Superior temporal gyrus (tissue), 1 donor: ENCODE data around the gene LRP1.
A peak's percentile ranks its signal among the peaks of the same experiment; 100 is the strongest.

ENCODE experiments used
- DNase-seq: peaks from one replicate; pipeline ENCODE4 v3.0.0-alpha.2; 2016; ENCODE audit errors: extremely low spot score

The LRP1 gene

DNA sequence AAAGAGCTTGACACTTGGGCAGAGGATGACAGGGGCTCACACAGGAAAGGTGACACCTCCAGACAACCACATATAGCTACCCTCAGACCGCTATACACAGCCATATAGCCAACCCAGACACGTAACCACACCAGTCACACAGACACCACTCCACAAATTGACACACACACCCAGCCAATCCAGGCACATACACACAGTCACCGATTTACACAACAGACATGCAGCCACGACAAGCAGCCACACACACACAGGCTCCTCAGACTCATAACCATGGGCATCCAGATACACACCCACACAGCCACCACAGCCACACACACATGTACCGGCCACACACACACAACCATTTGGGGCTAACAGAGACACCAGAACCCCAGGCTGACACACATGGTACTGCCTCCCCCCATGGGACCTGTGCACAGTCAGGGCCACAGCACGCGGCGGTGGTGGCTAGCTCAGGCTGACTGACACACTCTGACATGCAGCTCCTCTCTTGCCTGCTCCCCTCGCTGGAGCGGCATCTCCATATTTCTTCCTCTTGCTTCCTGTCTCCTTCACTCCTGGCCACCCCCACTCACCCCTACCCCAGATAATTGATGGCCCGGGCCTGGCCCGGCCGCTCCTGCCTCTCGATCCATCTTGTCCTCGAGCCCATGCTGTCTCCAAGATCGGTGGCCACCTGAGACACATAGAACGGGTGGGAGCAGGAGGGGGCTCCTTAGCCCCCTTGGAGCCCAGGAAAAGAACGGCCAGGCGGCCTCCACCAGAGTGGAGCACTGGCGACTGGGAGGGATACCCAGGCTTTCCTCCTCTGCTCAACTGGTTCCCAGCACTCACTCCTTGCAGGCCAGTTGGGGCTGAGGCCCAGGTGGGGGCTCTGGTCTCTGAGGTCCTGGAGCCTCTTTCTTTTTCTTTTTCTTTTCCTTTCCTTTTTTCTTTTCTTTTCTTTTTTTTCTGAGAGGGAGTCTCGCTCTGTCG is 95.2 kb downstream of the LRP1 start:
- no peak for DNase-seq

GRCh38 chr12:57224278-57224972 is 96.1 kb downstream of the LRP1 start:
- DNase-seq, result no peak

DNA sequence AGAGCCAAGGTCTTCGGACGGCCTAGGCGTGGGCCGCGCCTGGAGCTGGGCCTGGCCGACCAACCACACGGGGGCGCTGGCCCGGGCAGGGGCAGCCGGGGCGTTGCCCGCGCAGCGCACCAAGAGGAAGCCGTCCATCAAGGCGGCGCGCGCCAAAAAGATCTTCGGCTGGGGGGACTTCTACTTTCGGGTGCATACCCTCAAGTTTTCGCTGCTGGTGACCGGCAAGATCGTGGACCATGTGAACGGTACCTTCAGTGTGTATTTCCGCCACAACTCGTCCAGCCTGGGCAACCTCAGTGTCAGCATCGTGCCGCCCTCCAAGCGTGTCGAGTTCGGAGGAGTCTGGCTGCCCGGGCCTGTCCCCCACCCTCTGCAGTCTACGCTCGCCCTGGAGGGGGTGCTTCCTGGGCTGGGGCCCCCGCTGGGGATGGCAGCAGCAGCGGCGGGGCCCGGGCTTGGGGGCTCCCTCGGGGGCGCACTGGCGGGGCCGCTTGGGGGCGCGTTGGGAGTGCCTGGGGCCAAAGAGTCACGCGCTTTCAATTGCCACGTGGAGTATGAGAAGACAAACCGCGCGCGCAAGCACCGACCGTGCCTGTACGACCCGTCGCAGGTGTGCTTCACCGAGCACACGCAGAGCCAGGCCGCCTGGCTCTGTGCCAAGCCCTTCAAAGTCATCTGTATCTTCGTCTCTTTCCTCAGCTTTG is 96.8 kb downstream of the LRP1 start:
- no peak for DNase-seq

GRCh38 chr12:57225680-57226210 is 97.5 kb downstream of the LRP1 start:
- DNase-seq, result no peak

DNA sequence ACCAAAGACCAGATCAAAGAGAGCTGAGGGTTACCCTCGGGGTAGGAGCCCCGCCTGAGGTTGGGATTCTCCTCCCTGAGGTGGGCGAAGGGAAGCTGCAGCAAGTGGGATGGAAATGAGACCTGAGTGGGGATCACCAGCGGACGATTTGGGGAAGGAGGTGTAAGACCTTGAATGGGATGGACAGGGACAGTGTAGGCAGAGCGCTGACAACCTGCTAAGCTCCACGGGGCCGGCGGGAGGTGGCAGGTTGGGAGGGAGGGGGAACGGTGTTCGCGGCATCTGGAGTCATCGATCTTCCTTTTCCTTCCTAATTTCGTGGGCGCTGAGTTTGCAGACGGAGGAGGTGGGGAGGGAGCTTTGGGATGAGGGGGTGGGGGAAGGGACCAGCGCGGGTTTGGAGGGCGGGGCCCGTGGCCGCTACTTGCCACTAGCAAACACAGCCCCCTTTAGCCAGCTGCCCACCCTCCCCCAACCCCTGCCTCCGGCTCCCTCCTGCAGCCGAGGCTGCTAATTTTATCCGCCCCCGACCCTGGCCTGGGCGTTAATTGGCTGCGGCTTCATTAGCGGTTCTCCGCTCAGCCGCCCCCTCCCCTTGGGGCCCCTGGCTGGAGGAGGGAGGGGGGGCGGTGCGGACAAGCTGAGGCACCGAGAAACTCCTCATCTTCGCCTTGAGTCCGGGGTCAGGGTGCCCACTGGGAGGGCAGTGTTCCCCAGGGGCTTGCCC is 98.5 kb downstream of the LRP1 start:
- no peak for DNase-seq

DNA sequence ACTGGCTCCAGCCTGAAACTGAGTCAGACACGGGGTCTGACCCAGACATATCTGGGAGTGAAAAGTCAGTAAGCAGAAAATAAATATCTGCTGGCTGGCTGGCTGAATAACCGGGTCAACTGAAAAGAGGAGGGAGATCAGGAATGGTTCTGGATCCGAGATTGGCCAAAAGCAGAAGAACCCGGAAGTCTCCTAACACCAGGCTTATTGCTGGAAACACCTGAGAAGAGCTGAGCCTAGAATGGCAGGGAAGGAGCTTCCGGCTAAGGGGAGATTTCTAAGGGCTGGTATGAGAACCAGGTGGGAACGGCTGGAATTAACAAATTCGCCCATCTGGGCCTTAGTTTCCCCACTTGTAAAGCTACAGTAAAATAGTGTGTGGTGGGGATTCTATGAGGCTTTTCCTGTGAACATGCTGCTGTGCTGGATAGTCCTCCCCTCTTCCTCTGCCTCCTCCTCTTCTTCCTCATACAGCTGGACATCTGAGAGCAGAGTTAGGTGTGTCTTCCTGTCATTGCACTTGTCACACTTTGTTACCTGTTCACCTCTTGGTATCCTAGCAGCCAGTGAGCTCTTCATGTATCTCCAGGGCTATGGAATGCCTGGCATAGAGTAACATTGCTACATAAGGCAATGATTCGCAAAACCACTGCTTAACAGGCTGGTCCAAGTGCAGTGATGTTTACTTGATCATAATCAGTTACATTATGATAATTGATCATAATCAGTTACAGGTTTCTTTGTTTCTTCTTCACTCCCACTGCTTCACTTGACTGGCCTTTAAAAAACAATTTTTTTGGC is 99.2 kb downstream of the LRP1 start:
- no peak for DNase-seq

DNA sequence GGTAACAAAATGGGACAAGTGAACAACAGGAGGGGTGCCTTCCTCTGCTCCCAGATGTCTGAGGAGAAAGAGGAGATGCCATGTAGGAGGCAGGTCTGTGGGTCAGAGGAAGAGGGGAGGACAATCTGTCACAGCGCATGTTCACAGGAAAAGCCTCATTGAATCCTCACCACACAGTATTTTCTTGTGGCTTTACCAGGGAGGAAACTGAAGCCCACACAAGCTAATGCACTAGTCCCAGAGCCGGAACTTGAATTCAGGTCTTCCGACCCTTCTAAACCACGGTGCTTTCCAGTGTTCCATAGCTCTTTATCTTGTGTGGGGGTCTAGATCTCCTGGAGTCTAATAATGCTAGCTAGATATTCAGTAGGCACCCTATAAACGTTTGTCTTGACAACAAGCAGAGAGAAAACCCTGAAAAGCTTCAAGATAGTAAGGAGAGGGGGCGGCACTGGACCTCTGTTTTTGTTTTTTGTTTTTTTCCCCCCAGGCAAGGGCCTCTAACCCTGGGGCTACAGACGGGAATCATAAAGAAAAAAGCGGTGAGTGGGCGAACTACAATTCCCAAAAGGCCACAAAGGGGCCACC is 100.9 kb downstream of the LRP1 start:
- DNase-seq, result no peak

DNA sequence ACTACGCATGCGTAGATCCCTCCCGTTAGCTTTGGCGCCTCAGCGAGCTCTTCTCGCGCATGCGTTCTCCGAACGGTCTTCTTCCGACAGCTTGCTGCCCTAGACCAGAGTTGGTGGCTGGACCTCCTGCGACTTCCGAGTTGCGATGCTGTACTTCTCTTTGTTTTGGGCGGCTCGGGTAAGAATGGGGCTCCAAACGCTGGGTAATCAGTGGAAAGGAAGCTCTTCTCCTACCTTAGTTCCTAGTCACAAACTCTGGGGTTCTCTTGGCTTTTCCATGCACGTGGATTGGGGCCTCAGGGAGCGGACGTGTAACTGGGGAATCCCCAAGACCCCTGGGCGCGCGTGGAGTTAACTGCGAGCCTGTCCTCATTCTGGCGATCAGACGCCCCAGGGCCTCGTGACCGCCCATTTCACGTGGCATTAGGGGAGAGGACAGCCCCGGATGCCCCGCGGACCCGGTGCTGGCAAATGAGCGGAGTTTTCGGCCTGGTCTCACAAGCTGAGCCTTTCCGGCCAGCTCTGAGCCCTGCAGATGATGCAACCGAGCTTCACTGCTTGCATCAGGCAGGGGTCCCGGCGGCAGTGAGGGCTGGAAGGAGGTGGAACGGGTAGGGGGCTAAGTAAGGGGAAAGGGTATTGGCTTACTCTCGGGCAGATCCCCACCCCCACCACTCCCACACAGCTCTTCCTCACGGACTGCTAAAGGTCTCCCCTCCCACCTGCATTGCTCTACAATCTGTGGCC is 101.5 kb downstream of the LRP1 start, which contains the start of gene SHMT2:
SHMT2 (plus strand) TSS at position 78 of the 747 bp plus-strand sequence; CDS start at position 146, 68 bp downstream.
- DNase-seq, result peak; percentile 99

GRCh38 chr12:57230381-57231155 is 102.3 kb downstream of the LRP1 start:
- DNase-seq, result no peak

- no peak for DNase-seq
These were observed 103.2 kb downstream of the LRP1 start for GRCh38 chr12:57231276-57232021.

DNA sequence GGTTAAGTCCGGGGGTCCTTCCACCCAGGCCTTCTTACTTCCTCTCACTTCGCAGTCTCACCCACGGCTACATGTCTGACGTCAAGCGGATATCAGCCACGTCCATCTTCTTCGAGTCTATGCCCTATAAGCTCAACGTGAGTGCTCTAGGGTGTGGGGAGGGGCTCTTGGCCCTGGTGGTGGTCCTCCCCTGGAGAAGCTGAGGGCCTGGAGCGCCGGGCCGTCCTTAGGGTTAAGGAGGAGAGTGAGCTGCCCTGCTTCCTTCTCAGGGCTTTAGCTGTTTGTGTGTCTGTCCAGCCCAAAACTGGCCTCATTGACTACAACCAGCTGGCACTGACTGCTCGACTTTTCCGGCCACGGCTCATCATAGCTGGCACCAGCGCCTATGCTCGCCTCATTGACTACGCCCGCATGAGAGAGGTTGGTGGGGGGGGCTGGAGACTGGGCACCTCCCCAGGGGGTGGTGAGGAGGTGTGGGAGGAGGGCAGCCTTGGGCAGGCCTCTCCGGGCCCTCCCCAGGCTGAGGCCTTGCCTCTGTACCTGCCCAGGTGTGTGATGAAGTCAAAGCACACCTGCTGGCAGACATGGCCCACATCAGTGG is 104.0 kb downstream of the LRP1 start:
- no peak for DNase-seq

DNA sequence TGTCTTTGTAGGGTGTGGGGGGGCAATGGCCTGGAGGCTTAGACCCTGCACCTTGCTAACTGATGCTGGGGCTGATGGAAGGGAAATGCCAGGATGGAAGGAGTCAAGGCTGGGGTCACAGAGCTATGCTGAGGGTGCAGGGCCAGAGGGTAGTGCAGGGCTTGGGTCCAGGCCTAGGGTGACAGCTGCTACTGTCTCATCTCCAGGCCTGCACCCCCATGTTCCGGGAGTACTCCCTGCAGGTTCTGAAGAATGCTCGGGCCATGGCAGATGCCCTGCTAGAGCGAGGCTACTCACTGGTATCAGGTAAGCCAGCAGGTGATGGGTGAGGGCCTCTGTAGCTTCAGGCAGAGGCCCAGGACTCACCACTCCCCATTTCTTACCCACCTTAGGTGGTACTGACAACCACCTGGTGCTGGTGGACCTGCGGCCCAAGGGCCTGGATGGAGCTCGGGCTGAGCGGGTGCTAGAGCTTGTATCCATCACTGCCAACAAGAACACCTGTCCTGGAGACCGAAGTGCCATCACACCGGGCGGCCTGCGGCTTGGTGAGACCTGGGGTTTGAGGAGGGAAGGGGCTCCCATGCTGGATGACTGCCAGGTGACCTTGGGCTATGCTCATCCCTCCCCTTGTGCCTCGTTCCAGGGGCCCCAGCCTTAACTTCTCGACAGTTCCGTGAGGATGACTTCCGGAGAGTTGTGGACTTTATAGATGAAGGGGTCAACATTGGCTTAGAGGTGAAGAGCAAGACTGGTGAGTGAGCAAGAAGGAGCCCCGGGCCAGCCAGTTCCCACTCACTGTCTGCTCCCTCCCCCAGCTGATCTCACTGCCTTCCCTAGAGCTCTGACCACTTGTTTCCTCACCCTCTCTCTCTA is 105.3 kb downstream of the LRP1 start:
- DNase-seq, result no peak

GRCh38 chr12:57234233-57234570 is 105.9 kb downstream of the LRP1 start:
- DNase-seq, result no peak

DNA sequence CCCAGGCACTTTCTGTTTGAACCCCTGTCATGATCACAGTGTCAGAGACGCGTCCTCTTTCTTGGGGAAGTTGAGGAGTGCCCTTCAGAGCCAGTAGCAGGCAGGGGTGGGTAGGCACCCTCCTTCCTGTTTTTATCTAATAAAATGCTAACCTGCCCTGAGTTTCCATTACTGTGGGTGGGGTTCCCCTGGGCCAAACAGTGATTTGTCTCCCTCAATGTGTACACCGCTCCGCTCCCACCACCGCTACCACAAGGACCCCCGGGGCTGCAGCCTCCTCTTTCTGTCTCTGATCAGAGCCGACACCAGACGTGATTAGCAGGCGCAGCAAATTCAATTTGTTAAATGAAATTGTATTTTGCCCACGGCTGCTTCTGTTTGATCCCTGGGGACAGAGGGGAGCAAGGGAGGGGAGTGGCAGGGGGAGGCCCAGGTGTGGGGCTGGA is 106.3 kb downstream of the LRP1 start:
- no peak for DNase-seq

- DNase-seq, result no peak
These were observed 106.9 kb downstream of the LRP1 start for GRCh38 chr12:57235017-57235727.

- no peak for DNase-seq
These were observed 107.4 kb downstream of the LRP1 start for GRCh38 chr12:57235728-57236131.
